G401 (cell line): ENCODE measurements around the gene ACSM3. TPM values are rescaled to one million over a fixed set of nuclear protein-coding genes. Genes with fewer than 3 reads are reported as not detected.

Source experiments
- DNase-seq: peaks from one replicate; pipeline ENCODE4 v3.0.0-alpha.2; 2015; ENCODE audit warnings: low spot score
- in situ Hi-C: cut with HindIII; loops from 2 replicates; pipeline ENCODE4 v1.10.0; 2016; ENCODE audit warnings: low sequenced_read_pairs, mixed read lengths
- total RNA-seq: library from RNA; depleted of rRNA; stranded (reverse); fragments of >200 nt; shearing (Covaris generic); gene quantifications from 2 replicates; pipeline ENCODE4 v1.2.3, GENCODE V29; 2014; rRNA removed

Gene ACSM3
- total RNA-seq, 1 experiment from 2014 or later: 0.78 TPM

- in situ Hi-C loops: no loop called here
- DNase-seq: no peak
Measured at GRCh38 chr16:20839504-20839903, 75.7 kb downstream of the ACSM3 start.

GRCh38 chr16:20844054-20844453 is 80.2 kb downstream of the ACSM3 start:
- in situ Hi-C loops: no loop called here
- DNase-seq: no peak

GRCh38 chr16:20844588-20844987 is 80.8 kb downstream of the ACSM3 start:
- DNase-seq: no peak
- in situ Hi-C loops: no loop called here

GRCh38 chr16:20846030-20846429 is 82.2 kb downstream of the ACSM3 start:
- in situ Hi-C loops: no loop called here
- DNase-seq: peak; percentile 90

- no peak for DNase-seq
- in situ Hi-C loops: no loop called here
Measured at GRCh38 chr16:20846551-20846950, 82.7 kb downstream of the ACSM3 start.

Other genes starting within 250 kb of the ACSM3 start
- not detected in 2 replicates for gene ACSM2B, start 187.6 kb upstream of the ACSM3 start, total RNA-seq
- not detected in 2 replicates for gene ACSM1, start 66.3 kb upstream of the ACSM3 start, total RNA-seq
- 34.2 and 37.6 TPM in 2 replicates for gene THUMPD1, start 22.2 kb upstream of the ACSM3 start, total RNA-seq
- gene ERI2, start 42.5 kb downstream of the ACSM3 start, total RNA-seq: 12.6 and 18.0 TPM in 2 replicates
- 8.7 and 9.8 TPM in 2 replicates for gene REXO5, start 42.5 kb downstream of the ACSM3 start, total RNA-seq
- 3.4 and 8.6 TPM in 2 replicates for gene DCUN1D3, start 136.3 kb downstream of the ACSM3 start, total RNA-seq
- gene LYRM1, start 136.8 kb downstream of the ACSM3 start, total RNA-seq: 59.0 and 88.5 TPM in 2 replicates